Natural killer cell (primary cell): ENCODE results near the gene COMMD7. TPM values are rescaled to one million over a fixed set of nuclear protein-coding genes. Genes with fewer than 3 reads are reported as not detected.
"Not testable (repeated sequence)": the region's sequence is repeated elsewhere in the genome, so short reads cannot be mapped to it uniquely, and the experiment has no call there.

ENCODE experiments used
- ATAC-seq, 3 donors: fragments of 150-1000 bp in 2 of 3; fragments of 200-7000 bp in 1 of 3; cut with Tn5 transposase; 1 replicate in 1 of 3; 2 replicates in 2 of 3; pipeline ENCODE4 v1.10.0; 2021; ENCODE audit warnings: mild to moderate bottlenecking in 2 of 3, moderate library complexity in 2 of 3
- DNase-seq, 2 donors: peaks; one replicate each; pipeline versions ENCODE4 v3.0.0 to v3.0.0-alpha.2; 2013 to 2021; ENCODE audit warnings: mixed read lengths in 1 of 2
- H3K27ac ChIP-seq: one replicate; pipeline ENCODE4 v1.5.1; 2013; ENCODE audit warnings: mild to moderate bottlenecking, low read length
- H3K27me3 ChIP-seq: one replicate; pipeline ENCODE4 v1.6.1; 2013; ENCODE audit warnings: low read length; ENCODE audit not compliant: control insufficient read depth, insufficient read depth
- H3K36me3 ChIP-seq: one replicate; pipeline ENCODE4 v1.6.1; 2013; ENCODE audit warnings: low read length; ENCODE audit not compliant: control insufficient read depth, insufficient read depth
- H3K4me1 ChIP-seq: one replicate; pipeline ENCODE4 v1.6.1; 2013; ENCODE audit warnings: low read length; ENCODE audit not compliant: control insufficient read depth, insufficient read depth
- H3K4me3 ChIP-seq: one replicate; pipeline ENCODE4 v1.5.1; 2013; ENCODE audit warnings: low read length
- H3K9me3 ChIP-seq: one replicate; pipeline ENCODE4 v1.6.1; 2013; ENCODE audit warnings: low read length; ENCODE audit not compliant: control insufficient read depth, insufficient read depth
- H3K27ac Mint-ChIP-seq, 2 donors: one replicate each; pipeline ENCODE4 v1.8.0; 2022; ENCODE audit warnings: mild to moderate bottlenecking in 2 of 2, mixed read lengths in 2 of 2, moderate library complexity in 1 of 2
- H3K27me3 Mint-ChIP-seq, 2 donors: one replicate each; pipeline ENCODE4 v1.8.0; 2022; ENCODE audit warnings: low read depth in 2 of 2, mixed read lengths in 2 of 2
- H3K36me3 Mint-ChIP-seq: one replicate; pipeline ENCODE4 v1.8.0; 2022; ENCODE audit warnings: mixed read lengths
- H3K4me1 Mint-ChIP-seq, 2 donors: one replicate each; pipeline ENCODE4 v1.8.0; 2022; ENCODE audit warnings: mixed read lengths in 2 of 2
- H3K4me3 Mint-ChIP-seq: one replicate; pipeline ENCODE4 v1.8.0; 2022; ENCODE audit warnings: mild to moderate bottlenecking, moderate library complexity, mixed read lengths
- H3K9me3 Mint-ChIP-seq, 2 donors: one replicate each; pipeline ENCODE4 v1.8.0; 2022; ENCODE audit warnings: mixed read lengths in 2 of 2
- CTCF ChIP-seq: fragments of 200-600 bp; IDR thresholded peaks from one replicate; pipeline ENCODE4 v1.8.0; 2022; ENCODE audit warnings: antibody characterized with exemption
- WGBS: methylation state at CpG from one replicate; pipeline ENCODE4 v1.1.7; 2013; ENCODE audit warnings: missing lambda C conversion rate; ENCODE audit not compliant: insufficient coverage; 5-methylcytosine and 5-hydroxymethylcytosine counted together
- intact Hi-C: fragments of 100-400 bp; cut with micrococcal nuclease; formaldehyde crosslinking; loops from one replicate; pipeline ENCODE4 v1.14.2; 2022
- total RNA-seq, 4 donors: library from RNA; stranded (reverse); fragments of 120-200 nt in 1 of 4; gene quantifications; one replicate each; pipeline versions ENCODE4 v1.2.3 to v1.2.4, GENCODE V29; 2013 to 2022

COMMD7 gene
- total RNA-seq, 3 donors from 2014 or later (not counting 1 experiment from before 2014, with no cell fraction given) = 56.7 to 72.1 (median 68.1) TPM

GRCh38 chr20:32767418-32768198 is 24.3 kb upstream of the COMMD7 start:
- ATAC-seq (no peak), DNase-seq (no peak)
- no peaks in the 10 kb centered on the region for H3K36me3 Mint-ChIP-seq
- H3K4me1 Mint-ChIP-seq = peaks cover 6 to 16% of the 10 kb centered on the region in 2 donors
- H3K27ac ChIP-seq = no peak overlapping the region
- TF ChIP-seq CTCF = no peak
- H3K4me3 Mint-ChIP-seq = no peak overlapping the region
- no peaks in the 10 kb centered on the region for H3K36me3 ChIP-seq
- intact Hi-C loops = no loop called here
- H3K27me3 Mint-ChIP-seq = peaks cover 0 to 2% of the 10 kb centered on the region in 2 donors
- no peak overlapping the region for H3K4me3 ChIP-seq
- 91% methylated on average over 9 of the region's 9 CpGs for WGBS
- H3K9me3 Mint-ChIP-seq = no peaks in the 10 kb centered on the region
- no peaks in the 10 kb centered on the region for H3K9me3 ChIP-seq
- peaks cover 16% of the 10 kb centered on the region for H3K4me1 ChIP-seq
- no peak overlapping the region for H3K27ac Mint-ChIP-seq
- H3K27me3 ChIP-seq = no peaks in the 10 kb centered on the region

GRCh38 chr20:32765230-32765875 is 22.1 kb upstream of the COMMD7 start:
- H3K27ac Mint-ChIP-seq, H3K27ac ChIP-seq, ATAC-seq, H3K27me3 Mint-ChIP-seq, H3K36me3 Mint-ChIP-seq, intact Hi-C loops, DNase-seq, H3K27me3 ChIP-seq, H3K36me3 ChIP-seq, H3K9me3 ChIP-seq, H3K4me3 ChIP-seq, H3K4me3 Mint-ChIP-seq, H3K9me3 Mint-ChIP-seq: not testable (repeated sequence)
- peaks cover 23% of the 10 kb centered on the region for H3K4me1 ChIP-seq
- 88% methylated on average over 11 of the region's 17 CpGs for WGBS
- peaks cover 7 to 20% of the 10 kb centered on the region in 2 donors for H3K4me1 Mint-ChIP-seq

- no peaks in the 10 kb centered on the region for H3K9me3 Mint-ChIP-seq
- H3K27ac ChIP-seq = no peak overlapping the region
- ATAC-seq (no peak), DNase-seq (no peak)
- peaks cover 23% of the 10 kb centered on the region for H3K4me1 ChIP-seq
- H3K27me3 Mint-ChIP-seq = peaks cover 0 to 2% of the 10 kb centered on the region in 2 donors
- H3K36me3 Mint-ChIP-seq = no peaks in the 10 kb centered on the region
- no peaks in the 10 kb centered on the region for H3K27me3 ChIP-seq
- intact Hi-C loops = no loop called here
- TF ChIP-seq CTCF = no peak
- H3K4me1 Mint-ChIP-seq = peaks cover 7 to 20% of the 10 kb centered on the region in 2 donors
- no peaks in the 10 kb centered on the region for H3K9me3 ChIP-seq
- no peaks in the 10 kb centered on the region for H3K36me3 ChIP-seq
- WGBS = 45% methylated on average over 15 of the region's 17 CpGs
- H3K4me3 Mint-ChIP-seq = peak overlapping the region; percentile 70
- H3K4me3 ChIP-seq = no peak overlapping the region
- no peak overlapping the region for H3K27ac Mint-ChIP-seq
These were observed 21.0 kb upstream of the COMMD7 start for GRCh38 chr20:32764005-32764960.
